LNCAP (cell line): Measurements from ENCODE around the gene NCS1.
A peak's percentile ranks its signal among the peaks of the same experiment; 100 is the strongest.

Experiments used
- TF ChIP-seq, protein P1 (sequence below): fragments of 450-650 bp; IDR thresholded peaks from 2 replicates; pipeline ENCODE4 v1.5.1; 2017; ENCODE audit warnings: mild to moderate bottlenecking

The NCS1 gene

DNA sequence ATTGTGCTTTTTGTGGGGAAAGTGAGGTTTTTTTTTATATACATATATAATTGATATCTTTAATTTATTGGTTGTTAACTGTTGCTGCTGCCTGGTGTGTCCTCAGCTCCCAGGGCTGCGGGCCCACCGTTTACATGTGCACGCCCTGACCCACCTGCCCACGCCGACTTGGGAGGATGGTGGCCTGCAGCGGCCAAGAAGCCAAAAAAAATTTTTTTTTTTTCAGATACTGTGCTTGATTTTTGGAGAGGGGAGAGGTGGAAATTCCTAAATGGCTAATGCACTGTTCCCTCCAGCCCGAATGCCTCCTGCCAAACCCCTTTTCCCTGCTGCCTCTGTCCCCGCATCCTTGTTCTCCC, 61.4 kb downstream of the NCS1 start:
- TF ChIP-seq, protein P1, sequence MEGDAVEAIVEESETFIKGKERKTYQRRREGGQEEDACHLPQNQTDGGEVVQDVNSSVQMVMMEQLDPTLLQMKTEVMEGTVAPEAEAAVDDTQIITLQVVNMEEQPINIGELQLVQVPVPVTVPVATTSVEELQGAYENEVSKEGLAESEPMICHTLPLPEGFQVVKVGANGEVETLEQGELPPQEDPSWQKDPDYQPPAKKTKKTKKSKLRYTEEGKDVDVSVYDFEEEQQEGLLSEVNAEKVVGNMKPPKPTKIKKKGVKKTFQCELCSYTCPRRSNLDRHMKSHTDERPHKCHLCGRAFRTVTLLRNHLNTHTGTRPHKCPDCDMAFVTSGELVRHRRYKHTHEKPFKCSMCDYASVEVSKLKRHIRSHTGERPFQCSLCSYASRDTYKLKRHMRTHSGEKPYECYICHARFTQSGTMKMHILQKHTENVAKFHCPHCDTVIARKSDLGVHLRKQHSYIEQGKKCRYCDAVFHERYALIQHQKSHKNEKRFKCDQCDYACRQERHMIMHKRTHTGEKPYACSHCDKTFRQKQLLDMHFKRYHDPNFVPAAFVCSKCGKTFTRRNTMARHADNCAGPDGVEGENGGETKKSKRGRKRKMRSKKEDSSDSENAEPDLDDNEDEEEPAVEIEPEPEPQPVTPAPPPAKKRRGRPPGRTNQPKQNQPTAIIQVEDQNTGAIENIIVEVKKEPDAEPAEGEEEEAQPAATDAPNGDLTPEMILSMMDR = no peak

DNA sequence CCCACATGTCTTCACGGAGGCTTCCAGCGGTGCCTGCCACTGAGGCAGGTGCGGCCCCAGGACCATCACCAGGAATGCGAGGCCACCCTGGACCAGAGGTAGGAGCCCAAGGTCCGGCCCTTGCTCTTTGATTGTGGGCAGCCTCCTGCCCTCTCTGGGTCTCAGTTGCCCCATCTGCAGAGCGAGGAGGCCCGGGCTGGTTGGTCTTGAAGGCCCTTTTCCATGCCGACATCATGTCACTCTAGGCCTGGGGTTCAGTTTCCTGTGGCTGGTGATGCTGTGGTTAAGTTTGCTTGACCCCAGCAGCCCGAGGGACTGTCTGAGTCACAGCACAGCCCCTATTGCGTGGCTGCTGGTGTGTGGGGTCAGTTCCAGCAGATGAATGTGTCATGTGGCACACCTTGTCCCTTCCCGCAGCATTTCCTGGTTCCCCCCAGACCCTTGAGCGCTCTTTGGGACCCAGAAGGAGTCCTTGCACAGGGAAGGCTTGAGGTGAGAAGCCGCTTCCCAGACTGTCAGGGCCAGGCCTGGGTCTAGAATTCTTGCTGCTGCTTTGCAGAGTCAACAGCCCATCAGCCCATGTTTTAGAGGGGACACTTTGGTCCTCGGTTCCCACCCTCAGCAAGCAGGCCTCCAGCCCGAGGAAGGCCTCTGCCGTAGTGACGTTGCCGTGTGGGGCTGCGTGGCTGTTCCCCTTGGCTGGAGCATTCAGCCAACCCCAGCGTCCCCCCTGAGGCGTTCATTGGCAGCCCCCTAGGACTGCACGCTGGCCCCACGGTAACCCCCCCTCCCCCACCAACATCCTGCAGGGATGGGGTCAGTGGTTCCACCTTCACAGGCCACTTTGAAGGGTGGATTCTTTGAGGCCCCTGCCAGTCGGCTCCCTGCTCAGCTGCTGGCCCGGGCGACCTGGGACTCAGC, 62.4 kb downstream of the NCS1 start:
- TF ChIP-seq, protein P1 = no peak

DNA sequence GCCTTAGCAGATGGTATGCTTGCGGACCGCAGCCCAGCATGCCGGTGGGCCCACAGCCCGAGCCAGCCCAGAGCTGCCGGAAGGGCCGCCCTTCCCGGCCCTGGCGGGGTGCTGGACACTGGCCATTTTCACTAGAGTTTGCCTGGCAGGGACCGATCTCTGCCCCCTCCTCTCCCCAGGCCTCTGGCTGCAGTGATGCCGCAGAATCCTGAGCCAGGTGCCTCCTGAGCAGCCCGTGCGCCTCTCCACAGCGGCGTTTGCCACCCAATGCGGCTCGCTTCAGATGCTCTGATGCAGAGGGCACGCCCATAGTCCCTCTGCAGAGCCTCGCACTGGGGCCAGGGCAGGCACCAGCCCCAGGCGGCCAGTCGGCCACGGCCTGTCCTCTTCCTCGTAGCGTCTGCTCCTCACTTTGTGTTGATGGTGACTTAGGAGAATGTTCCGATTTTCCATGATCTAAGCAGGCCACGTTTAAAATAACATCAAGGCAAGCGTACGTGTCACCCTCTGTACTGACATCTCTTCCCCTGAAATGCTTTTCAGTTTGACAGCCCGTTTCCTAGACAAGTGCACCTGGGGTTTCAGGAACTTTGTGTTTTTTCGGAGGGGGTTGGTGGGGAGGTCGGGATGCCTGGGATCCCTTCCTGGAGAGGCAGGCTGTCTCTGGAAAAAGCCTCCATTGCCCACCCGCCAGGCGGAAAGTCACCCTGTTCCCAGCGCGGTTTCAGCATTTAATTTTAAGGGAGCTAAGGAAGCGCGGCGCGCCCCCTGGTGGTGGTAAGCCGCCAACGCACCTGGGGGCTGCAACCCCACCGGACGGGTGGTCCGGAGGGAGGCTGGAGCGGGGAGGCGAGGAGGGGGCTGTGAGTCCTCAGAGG, 63.6 kb downstream of the NCS1 start:
- TF ChIP-seq, protein P1 = peak; percentile 99

DNA sequence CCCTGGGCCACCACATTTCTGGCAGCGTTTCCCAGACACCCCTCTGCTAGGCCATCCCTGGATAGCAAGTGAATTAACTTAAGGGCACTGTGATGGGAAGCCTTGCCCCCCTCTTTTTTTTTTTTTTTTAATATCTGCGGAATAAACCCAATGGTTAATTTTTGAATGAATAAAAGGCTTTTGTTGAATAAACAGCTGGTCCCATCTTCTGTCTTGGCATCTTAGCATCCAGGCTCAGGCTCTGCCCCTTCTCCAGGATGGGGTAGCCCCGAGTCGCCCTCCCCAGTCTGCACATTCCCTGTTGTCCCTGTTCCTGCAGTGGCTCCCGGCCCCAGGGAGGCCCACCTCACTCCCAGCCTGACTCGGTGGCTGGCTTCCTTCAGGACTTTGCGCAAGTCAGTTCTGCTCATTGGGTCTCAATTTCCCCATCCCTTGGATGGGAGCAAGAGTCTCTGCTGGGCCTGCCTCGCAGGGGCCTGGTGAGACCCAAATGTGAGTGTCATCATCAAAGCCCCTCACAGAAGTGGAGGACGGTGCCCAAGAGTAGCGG, 64.3 kb downstream of the NCS1 start:
- TF ChIP-seq, protein P1 = peak; percentile 48

GRCh38 chr9:130237076-130237475, 64.9 kb downstream of the NCS1 start:
- TF ChIP-seq, protein P1 = no peak

DNA sequence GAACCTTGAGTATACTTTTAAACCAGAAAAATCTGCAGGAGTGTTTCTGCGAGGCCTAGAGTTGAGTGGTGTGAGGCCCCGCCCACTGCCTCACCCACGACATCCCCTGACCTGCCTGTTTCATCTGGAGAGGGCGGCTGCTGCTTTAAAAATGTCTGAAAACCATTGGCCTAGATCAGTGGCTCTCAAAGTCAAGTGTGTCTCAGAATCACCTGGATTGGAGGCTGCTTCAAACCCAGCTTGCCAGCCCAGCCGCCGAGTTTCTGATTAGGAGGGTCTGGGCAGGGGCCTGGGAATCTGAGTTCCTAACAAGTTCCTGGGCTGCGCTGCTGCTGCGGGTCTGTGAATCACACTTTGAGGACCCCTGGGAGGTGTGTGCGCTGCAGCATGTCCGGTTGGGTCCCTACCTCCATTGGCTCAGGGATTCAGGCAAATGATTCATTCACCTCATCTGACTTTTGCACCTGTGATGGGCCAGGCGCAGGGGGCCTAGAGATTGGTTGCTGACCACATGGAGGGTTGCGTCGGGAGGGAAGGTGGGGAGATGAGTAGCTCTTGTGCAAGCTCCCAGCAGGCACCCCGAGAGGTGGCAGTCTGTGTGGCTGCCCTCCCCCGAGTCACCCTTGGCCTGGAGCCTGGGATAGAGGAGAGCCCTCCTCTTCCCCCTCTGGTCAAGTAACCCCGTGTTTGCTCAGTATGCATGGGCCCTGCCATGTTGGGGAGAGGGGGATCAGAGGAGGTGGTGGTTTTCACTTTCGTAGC, 65.7 kb downstream of the NCS1 start:
- TF ChIP-seq, protein P1 = no peak

GRCh38 chr9:130239363-130239695, 67.1 kb downstream of the NCS1 start:
- TF ChIP-seq, protein P1 = no peak
